Left hindlimb (tissue), 1 donor: ENCODE results near the gene MOK.

Source experiments
- DNase-seq: peaks from one replicate; pipeline ENCODE4 v3.0.0-alpha.2; 2018

MOK gene

GRCh38 chr14:102201353-102201738, 103.6 kb downstream of the MOK start:
- no peak for DNase-seq

- no peak for DNase-seq
Measured at GRCh38 chr14:102200690-102201352, 104.1 kb downstream of the MOK start.

GRCh38 chr14:102197317-102197853, 107.6 kb downstream of the MOK start:
- no peak for DNase-seq

DNA sequence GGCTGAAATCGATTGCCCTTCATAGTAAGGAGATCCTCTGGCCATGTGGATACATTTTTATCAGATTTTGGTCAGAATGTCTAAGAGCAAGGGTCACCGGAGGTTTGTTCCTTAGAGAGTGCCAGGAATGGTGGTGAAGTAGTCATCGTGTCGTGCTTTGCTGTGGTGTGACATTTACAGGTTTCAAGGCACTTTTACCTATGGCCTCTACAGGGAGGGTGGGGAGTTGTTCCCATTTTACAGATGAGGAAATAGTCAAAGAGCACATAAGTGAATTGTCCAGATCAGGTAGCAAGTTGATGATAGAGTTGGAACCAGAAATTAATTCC, 108.1 kb downstream of the MOK start:
- DNase-seq, result no peak

- no peak for DNase-seq
Measured at GRCh38 chr14:102196039-102196901, 108.7 kb downstream of the MOK start.

- DNase-seq, result no peak
Measured at GRCh38 chr14:102195446-102195845, 109.5 kb downstream of the MOK start.

- DNase-seq, result no peak
Measured at GRCh38 chr14:102194856-102195255, 110.1 kb downstream of the MOK start.

DNA sequence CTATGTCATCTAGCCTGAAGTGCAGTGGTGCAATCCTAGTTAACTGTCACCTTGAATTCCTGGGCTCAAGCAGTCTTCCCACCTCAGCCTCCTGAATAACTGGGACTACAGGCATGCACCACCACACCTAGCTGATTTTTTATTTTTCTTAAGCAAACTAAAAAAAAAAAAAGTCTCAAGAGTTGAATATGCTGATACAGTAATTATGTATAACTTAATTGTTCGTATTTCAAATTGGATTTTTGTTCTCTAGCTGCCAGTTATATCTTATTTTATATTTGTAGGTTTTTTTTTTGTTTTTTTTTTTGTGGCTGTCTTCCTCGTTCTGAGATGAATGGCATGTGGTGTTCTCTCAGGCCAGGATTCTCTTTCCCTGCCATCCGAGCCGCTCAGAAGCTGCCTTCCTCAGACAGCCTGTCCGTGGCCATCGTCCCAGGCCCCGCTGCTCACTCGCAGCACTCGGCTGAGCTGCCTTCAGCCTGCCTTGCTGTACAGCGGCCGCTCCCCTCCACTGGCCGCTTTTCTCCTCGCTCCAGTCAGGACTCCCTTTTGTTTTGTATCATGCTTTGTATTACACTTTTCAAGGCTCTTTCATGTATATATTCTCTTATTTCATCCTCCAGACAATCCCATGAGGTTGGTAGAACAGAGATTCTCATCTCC, 112.0 kb downstream of the MOK start:
- DNase-seq, result no peak

DNA sequence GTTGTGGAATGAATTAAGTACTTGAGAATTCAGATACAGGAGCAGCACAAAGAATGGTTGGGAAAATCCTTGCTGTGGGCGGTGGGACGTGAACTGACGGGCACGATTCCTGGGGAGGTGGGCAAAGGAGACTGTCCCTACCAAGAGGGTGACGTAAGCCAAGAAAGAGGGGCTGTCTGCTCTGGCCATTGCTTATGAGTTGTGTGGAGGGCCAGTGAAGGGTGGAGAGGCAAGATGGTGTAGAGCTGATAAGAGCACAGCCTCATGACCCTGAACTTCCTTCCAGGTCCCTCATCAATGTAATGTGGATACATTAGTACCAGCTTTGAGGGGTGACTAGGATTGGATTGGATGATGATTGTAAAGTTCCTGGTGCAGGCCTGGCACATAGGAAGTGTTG, 115.1 kb downstream of the MOK start:
- no peak for DNase-seq

DNA sequence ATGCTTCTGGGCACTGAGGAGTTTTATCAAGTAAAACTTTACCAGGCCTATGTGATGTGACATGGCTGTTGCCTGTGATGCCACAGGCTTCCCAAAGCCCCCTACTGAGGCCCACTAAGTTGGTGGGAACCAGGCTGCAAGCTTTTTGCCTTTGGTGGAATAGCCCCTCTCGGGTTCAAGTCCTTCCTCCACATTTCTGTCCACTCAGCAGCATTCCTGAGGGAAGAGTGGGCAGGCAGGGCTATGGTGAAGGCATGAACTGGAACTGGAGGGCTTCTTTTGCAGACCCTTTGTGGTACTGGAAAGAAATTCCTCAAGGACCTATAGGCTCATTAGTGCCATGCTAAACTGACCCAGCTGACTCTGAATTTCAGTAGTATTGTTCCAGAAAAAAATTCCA, 116.8 kb downstream of the MOK start:
- no peak for DNase-seq

DNA sequence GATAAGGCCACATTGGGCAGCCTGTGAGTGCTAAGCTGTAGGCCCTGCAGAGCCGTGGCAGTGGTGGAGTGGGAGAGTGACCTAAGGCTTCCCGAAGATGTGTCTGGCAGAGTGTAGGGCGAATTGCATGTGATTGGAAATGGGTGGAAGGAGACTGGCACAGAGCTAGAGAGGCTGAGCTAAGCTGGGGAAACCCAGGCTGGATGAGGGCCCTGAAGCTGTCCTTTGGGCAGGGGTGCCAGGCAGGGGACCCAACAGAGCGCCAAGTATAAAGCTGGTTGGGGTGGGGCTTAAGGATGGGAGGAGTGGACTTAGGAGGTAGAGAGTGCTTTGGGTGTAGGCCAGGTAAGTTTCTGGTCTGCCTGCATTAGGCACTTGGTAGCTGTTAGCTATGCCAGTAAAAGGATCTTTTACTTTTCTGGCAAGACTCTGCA, 117.4 kb downstream of the MOK start:
- DNase-seq, result no peak

- no peak for DNase-seq
Measured at GRCh38 chr14:102187044-102187443, 117.9 kb downstream of the MOK start.

- no peak for DNase-seq
Measured at GRCh38 chr14:102185360-102185759, 119.6 kb downstream of the MOK start.

- DNase-seq, result no peak
Measured at GRCh38 chr14:102184316-102185035, 120.5 kb downstream of the MOK start.

GRCh38 chr14:102183886-102184285, 121.1 kb downstream of the MOK start:
- no peak for DNase-seq

DNA sequence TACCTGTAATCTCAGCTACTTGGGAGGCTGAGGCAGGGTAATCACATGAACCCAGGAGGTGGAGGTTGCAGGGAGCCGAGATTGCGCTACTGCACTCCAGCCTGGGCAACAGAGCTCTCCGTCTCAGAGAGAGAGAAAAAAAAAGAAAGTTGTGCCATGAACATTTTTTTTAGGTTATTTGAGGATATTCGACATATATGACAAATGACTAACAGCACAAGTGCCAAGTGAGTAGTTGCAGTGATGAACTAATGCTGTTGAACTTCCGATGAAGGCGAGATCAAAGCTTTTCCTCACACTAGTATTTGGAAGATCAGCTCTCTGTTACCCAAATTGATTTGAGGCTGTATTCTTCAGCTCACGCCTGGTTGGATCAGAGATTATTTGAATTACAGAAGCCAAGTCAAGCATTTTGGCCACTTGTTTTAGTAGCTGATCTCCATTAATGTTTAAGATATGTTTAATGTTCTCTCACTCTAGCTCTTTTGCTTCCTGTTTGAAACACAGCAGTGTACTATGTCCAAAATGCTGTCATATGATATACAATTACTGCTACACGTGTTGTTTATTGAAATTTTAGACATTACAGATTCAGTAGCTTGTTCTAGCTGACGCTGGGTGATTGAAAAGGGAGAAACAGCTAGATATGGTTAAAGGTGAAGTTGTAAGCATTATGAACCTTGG, 121.9 kb downstream of the MOK start:
- no peak for DNase-seq

- DNase-seq, result no peak
Measured at GRCh38 chr14:102182190-102182589, 122.8 kb downstream of the MOK start.

- no peak for DNase-seq
Measured at GRCh38 chr14:102181187-102181586, 123.8 kb downstream of the MOK start.

- DNase-seq, result no peak
Measured at GRCh38 chr14:102180248-102180998, 124.5 kb downstream of the MOK start.
